Stimulated activated CD4-positive, alpha-beta T cell treated with anti-CD3 and anti-CD28 coated beads, Interleukin-2, amount 100 ng/mL, for 48 hours (primary cell): ENCODE measurements around the gene COL23A1.
"Not testable (repeated sequence)": the region's sequence is repeated elsewhere in the genome, so short reads cannot be mapped to it uniquely, and the experiment has no call there.

Experiments used
- DNase-seq, 2 donors: peaks; one replicate each; pipeline ENCODE4 v3.0.0-alpha.2; 2020

Gene COL23A1

GRCh38 chr5:178331491-178331996, 258.6 kb downstream of the COL23A1 start:
- DNase-seq, result no peak

- no peak for DNase-seq
Observed at GRCh38 chr5:178330791-178331404, 259.3 kb downstream of the COL23A1 start.

DNA sequence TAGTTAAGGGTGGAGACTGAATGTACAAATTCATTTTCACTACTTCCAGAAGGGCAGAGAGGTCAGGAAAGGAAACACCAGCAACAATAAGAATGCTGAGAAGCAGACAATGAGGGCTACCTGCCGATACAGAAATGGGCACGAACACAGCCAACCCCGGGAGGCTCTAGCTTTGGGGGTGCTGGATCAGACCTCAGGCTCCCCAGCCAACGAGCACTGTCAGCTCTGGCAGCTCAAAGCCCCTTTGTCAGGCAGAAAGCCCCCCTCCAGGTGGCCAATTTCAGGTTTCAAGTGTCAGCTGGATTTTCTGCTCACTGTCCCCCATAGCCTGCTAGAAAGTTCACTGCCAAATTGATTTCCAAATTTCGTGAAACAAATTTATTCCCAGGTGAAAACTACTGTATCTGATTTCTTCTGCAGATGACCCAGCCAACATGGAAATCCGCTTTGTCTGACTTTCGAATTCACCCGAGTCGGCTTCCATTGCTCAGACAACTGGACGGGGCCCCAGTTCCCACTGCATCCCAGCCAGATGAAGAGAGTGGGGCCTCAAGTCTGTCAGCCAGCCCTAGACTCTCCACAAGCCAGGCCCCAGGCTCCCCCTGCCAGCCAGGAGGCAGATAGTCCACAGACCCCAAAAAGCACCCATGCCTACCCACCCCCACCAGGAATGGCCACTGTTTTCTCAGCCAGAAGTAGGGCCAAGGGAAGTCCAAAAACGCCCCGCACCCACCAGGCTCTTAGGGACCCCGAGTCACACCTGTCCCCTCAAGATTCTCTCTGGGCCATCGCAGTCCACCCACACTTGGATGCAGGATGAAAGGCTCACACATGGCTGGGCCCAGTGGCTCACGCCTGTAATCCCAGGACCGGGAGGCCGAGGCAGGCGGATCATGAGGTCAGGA, 261.1 kb downstream of the COL23A1 start:
- no peak for DNase-seq

DNA sequence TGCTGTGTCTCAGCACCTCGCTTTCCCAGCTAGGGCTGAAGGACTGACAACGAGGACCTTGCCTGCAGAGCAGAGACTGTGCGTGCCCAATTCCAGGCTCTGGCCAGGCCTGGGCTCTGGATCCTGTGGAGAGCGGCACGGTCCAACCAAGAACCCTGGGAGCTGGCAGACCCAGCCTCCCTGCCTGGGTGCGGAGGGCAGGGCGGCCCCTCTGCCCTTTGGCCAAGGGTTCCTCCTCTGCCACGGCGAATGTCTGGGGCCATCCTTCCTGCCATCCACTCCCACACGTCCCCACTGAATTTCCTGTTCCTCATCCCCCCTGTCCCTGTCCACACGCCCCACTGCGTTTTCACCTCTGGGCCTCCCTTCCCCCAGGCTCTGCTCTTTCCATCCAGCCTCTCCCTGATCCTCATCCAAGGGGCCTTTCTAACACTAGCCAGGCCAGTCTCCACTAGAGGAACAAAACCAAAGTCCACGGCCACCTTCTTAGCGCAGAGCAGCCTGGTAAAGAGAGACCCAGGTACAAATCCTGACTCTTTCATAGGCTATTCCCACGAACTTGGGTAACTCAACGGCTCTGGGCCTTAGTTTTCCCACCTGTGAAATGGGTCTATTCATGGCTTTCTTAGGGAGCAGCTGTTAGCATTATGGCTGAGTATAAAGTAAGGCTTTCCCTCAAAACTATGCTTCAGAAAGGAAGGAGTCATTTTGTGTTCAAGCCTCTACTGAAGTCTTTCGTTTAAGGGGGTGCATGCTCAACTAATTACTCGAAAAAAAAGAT, 262.1 kb downstream of the COL23A1 start:
- DNase-seq, result no peak

DNA sequence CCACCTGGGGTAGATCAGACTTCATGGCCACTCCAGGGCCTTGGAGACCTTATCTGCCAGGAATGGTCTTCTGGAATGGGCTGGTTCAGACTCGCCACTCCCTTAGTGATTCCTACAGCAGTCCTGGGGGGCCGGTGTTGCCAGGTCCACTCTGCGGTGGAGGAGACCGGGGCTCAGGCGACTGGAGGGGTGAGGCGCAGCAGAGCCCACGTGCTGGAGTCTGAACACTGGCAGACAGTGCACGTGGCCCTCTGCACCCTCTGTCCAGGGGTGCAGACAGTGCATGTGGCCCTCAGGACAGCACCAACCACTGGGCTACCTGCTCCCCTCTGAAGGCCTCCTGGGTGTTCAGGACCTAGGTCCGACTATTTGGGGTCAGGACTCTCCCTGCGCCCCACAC, 262.7 kb downstream of the COL23A1 start:
- DNase-seq, result no peak

GRCh38 chr5:178326374-178326715, 263.8 kb downstream of the COL23A1 start:
- no peak for DNase-seq

- no peak for DNase-seq
Observed at GRCh38 chr5:178325679-178326373, 264.4 kb downstream of the COL23A1 start.

- DNase-seq, result no peak
Observed at GRCh38 chr5:178325311-178325678, 264.9 kb downstream of the COL23A1 start.

DNA sequence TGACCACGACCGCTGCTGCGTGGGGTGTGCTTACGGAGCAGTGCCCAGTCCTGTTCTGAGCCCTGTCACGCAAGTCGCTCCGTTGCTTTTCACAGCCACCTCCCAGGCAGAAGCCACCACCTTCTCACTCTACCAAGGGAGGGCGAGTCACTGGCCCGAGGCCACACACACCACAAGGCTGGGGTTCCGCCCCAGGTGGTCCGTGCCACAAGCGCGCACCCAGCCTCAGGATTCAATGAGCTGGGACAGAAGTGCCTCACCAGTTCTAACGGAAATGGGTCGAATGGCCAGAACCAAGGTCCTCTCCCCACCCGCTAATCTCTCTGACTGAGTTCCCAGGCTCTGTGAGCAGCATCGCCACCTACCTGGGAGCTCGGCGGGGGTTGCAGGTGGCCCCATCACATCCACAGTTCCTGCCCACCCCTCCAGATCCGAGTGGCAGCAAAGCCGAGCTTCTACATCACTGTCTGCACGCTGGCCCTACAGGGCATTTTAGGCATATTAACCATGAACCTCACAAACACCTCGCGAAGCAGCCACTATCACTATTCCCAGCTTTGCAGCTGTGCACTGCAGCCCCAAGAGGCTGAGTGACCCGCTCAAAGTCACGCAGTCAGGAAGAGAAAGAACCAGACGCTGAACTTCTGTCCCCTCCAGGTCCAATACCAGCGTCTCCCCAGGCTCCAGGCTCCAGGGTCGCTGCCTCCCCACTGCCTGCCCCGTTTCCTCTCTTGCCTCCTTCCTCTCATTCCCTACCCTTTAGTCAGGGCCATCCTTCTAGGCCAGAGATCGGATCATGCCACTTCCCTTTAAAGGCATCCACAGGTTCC, 265.5 kb downstream of the COL23A1 start:
- no peak for DNase-seq

DNA sequence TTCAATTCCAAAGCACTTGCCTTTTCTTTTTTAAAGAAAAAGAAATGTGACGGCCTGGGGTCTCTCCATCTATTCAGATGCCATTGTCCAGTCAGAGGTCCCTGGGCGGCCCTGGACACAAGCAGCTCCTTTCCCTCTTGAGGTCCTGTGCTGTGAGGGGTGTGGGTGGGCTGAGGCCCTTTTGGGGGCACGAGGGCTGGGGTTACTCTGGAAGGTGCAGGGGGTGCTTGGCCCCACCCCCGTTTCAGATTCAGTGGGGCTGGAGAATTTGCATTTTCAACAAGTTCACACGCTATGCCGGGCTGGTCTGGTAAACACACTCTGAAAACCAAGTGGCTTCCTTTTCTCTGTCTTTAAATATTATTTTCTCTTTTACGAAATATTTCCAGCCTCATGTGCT, 266.2 kb downstream of the COL23A1 start:
- no peak for DNase-seq

DNA sequence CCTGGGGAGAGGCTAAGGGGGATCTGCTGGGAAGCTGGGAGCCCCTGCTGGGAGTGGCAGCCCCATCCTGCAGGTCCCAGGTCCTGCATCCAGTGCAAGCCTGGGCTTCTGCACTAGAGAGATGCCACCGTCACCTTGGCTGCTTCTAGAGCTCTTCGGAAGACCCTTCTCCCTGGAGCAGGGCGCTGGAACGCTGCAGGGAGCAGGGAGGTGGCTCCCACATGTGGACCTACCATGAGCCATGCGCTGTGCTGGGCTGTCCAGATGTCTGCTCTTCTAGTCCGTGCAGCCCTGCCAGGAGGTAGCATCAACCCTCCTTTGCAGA, 266.7 kb downstream of the COL23A1 start:
- DNase-seq, result no peak

DNA sequence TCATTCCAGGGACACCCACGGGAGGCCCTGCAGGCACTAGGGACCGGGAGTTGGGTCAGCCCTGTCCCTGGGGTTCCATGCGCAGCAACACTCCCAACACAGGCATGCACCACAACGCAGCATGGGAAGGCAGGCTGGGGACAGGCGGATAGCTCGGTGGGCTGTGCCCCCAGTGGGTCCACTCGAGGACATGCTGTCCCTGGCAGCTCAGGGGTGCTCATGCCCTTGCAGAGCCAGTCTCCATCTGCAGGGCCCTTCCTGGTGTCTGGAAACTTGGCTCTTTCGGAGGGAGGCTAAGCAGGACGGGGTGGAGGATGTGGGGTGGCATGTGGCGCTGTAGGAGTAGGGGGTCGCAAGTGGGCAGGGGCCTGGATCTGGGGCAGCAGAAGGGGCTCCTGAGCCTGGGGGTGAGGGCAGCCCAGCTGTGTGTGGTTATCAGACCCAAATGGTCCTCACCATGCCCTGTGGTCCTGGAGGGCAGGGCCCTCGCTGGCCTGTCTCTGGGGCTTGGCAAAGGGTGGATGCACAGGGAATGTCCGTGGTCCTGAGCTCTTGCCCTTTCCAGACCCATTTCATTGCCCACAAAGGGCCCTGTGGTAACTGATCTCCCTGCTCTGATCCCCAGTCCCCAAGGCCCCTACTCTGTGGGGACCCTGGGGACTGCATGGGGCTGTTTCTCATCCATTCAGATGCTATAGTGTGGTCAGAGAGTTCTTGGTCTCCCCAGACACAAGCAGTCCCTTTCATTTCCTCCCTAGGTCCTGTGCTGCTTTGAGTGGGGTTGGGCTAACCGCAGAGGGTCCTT, 267.3 kb downstream of the COL23A1 start:
- no peak for DNase-seq

DNA sequence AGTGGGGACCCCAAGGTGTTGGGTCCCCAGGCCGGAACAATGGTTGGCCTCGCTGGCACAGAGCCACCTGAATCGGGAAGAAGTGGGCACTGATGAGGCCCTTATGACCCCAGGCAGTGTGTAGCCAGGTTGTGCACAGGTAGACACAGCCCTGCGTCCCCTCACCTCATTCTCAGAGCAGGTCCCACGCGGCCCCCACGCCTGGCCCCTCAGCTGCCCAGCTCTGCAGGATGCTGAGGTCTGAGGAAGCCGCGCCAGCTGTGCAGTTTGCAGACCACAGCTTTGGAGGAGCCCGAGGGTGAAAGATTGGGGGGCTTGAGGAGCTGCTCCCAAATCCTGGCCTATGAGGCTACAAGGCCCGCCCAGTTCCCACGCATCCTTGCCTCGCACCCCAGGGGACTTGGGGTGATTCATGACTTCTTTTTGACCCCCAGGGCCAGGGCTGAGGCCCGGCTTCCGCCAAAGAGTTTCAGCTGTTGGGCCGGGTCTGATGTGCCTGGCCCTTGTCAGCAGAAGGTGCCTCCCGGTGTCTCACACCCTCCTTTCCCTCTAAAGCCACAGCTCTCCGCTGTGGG, 269.8 kb downstream of the COL23A1 start:
- no peak for DNase-seq

DNA sequence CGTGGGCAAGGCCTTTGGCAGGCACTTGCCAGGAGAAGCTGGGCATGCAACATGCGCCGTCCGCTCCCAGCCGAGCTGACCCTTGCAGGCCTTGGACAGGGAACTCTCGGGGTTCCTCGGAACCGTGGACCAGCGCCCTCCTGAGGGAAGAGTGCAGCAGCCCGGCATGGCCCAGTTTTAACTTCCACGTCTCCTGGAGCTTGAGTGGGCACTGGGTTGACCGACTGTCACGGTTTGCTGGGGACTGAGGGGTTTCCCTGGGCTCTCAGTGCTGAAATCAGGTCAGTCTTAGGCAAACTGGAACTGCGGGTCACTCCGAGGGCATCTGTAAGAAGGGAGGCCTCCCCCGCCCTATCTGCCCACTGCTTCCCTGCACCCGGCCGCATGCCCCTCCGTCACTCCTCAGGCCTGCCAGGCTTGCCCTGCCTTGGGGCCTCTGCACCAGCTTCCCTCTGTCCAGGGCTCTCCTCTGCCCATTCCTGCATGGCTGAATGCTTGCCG, 270.6 kb downstream of the COL23A1 start:
- DNase-seq, result no peak

GRCh38 chr5:178318893-178319292, 271.3 kb downstream of the COL23A1 start:
- no peak for DNase-seq

GRCh38 chr5:178318382-178318781, 271.8 kb downstream of the COL23A1 start:
- no peak for DNase-seq

GRCh38 chr5:178317727-178318126, 272.5 kb downstream of the COL23A1 start:
- DNase-seq, result not testable (repeated sequence)

DNA sequence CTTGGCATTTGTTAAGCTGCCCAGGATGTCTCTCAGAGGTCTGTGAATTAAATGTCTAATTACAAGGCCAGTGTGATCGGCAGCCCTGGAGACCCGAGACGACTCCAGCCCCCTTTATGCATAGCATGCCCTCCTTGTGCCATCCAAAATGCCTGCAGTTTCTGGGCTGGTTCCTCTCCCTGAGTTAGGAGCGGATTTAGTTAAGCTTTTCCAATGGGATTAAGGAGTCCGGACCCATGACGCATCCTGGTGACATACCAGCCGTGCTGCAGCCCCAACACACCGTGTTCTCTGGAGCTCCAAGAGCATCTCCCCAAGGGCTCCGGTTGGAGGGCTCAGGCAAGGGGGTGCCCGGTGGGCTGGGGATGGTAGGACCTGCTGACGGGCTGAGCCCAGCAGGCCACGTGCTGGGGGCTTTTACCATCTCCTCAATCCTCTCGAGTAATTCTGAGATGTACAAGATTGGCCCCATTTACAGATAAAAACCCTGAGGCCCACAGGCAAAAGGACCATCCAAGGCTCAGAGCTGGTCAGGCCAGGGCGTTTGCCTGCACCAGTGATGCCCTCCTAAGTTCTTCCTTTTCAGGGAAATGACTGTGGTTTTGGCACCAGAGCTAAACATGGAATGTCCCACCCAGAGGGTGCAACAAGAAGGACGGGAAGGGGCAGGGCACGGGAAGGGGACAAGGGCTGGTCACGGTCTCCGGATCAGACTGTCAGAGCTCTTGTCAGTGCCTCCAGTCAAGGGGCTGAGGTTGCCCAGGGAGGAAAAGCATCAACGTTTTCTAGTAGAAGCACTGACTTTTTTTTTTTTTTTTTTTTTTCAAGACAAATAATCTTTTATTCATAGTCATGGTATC, 275.0 kb downstream of the COL23A1 start:
- no peak for DNase-seq

DNA sequence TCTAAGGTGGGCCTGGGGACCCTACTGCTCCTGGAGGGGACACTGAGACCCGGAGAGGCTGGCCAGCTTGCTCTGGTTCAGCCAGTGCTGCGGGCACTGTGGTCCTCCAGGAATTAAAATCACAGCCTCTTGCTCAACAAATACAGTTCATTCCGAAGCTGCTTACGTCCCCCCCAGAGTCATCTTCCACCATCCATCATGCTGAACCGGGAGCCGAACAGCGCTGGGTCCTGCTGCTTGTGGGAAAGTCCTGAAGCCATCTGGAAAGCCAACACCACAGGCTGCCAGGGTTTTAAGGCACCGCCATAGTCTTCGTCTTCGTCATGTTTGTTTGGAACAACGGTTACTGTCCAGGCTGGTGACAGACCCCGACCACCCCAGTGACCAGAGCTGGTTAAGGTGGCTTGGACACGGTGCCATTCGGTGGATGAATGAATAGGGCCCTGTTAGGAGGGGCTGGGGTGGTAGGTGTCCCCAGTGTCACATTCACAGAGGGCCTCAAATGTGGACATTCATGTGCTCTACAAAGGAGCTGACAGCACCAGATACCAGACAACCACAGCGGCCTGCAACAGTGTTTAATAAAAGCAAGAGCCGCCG, 276.0 kb downstream of the COL23A1 start:
- DNase-seq, result no peak
